GM12878 (cell line): ENCODE measurements around the gene ALCAM. TPM values are rescaled to one million over a fixed set of nuclear protein-coding genes. Genes with fewer than 3 reads are reported as not detected.

Experiments
- ATAC-seq: fragments of 200-7000 bp; cut with Tn5 transposase; 3 replicates; pipeline ENCODE4 v1.9.1; 2020; ENCODE audit warnings: mild to moderate bottlenecking, moderate library complexity
- BruUV-seq: library from RNA; stranded (reverse); fragments of 400-500 nt; replicated peaks from 2 replicates; lab custom pipeline; 2021; lab: Mats Ljungman, UMichigan
- CTCF ChIA-PET: fragments of 300-600 bp; sonication (Branson Sonifier 250); formaldehyde crosslinking; extraction: SDS; loops from one replicate; lab custom pipeline; 2021; ENCODE audit warnings: inconsistent platforms; lab: Yijun Ruan, JAX
- POLR2A ChIA-PET: fragments of 350-600 bp; formaldehyde crosslinking; extraction: SDS; loops from one replicate; lab custom pipeline; 2021; ENCODE audit warnings: inconsistent platforms; lab: Charles Lee
- RAD21 ChIA-PET: fragments of 300-600 bp; sonication (Branson Sonifier 250); formaldehyde crosslinking; loops from one replicate; lab custom pipeline; 2023; ENCODE audit warnings: antibody characterized with exemption; ENCODE audit not compliant: unreplicated experiment; lab: Charles Lee
- SMC1A ChIA-PET: fragments of 300-600 bp; sonication (Branson Sonifier 250); formaldehyde crosslinking; loops from one replicate; lab custom pipeline; 2023; ENCODE audit not compliant: unreplicated experiment, uncharacterized antibody; lab: Charles Lee
- DNase-seq: peaks from one replicate; pipeline ENCODE4 v3.0.0-alpha.2; 2011; ENCODE audit warnings: low read depth, low spot score
- FAIRE-seq: peaks from 3 replicates; lab custom pipeline; 2011; peaks lifted over from hg19 to GRCh38; lab: Jason Lieb, UNC
- H2AFZ ChIP-seq: 2 replicates; pipeline ENCODE4 v1.6.0; 2011; ENCODE audit warnings: low read depth, low read length, control low read depth; ENCODE audit not compliant: control insufficient read depth
- H3K27ac ChIP-seq: 2 replicates; pipeline ENCODE4 v1.5.1; 2011; ENCODE audit warnings: control low read depth; ENCODE audit not compliant: control insufficient read depth, insufficient read depth
- H3K27me3 ChIP-seq, 2 experiments: replicated peaks in 1 of 2; 2 replicates each; pipeline versions ENCODE4 v1.6.0 to v1.6.1; 2011; ENCODE audit warnings: low read length in 1 of 2; ENCODE audit not compliant: control insufficient read depth in 2 of 2, insufficient read depth in 2 of 2
- H3K36me3 ChIP-seq, 2 experiments: 2 replicates each; pipeline ENCODE4 v1.5.1; 2011; ENCODE audit warnings: low read length in 1 of 2; ENCODE audit not compliant: control insufficient read depth in 2 of 2, insufficient read depth in 2 of 2
- H3K4me1 ChIP-seq: 2 replicates; pipeline ENCODE4 v1.6.1; 2011; ENCODE audit warnings: mild to moderate bottlenecking, low read length, moderate library complexity, mixed read lengths; ENCODE audit not compliant: control insufficient read depth, insufficient read depth
- H3K4me2 ChIP-seq: 2 replicates; pipeline ENCODE4 v1.6.0; 2011; ENCODE audit warnings: control low read depth; ENCODE audit not compliant: control insufficient read depth, insufficient read depth
- H3K4me3 ChIP-seq: fragments of 200-600 bp; sonication (generic); 2 replicates; pipeline ENCODE4 v1.5.1; 2016
- H3K79me2 ChIP-seq: 2 replicates; pipeline ENCODE4 v1.6.0; 2011; ENCODE audit warnings: low read length; ENCODE audit not compliant: control insufficient read depth, insufficient read depth
- H3K9ac ChIP-seq: 2 replicates; pipeline ENCODE4 v1.8.0; 2011; ENCODE audit warnings: low read length, control low read depth, mixed read lengths; ENCODE audit not compliant: control insufficient read depth, insufficient read depth
- H3K9me3 ChIP-seq: replicated peaks from 3 replicates; pipeline ENCODE4 v1.5.1; 2011; ENCODE audit warnings: mild to moderate bottlenecking, low read length; ENCODE audit not compliant: control insufficient read depth, insufficient read depth
- H4K20me1 ChIP-seq: 2 replicates; pipeline ENCODE4 v1.6.0; 2011; ENCODE audit not compliant: control insufficient read depth, insufficient read depth
- CHD4 ChIP-seq: fragments of 200-600 bp; sonication (generic); IDR thresholded peaks from 2 replicates; pipeline ENCODE4 v1.6.1; 2016; ENCODE audit warnings: mild to moderate bottlenecking
- CREB1 ChIP-seq: IDR thresholded peaks from 2 replicates; pipeline ENCODE4 v1.6.1; 2012; ENCODE audit warnings: low read depth, mild to moderate bottlenecking, inconsistent platforms
- CREM ChIP-seq: IDR thresholded peaks from 2 replicates; pipeline ENCODE4 v1.6.1; 2014; ENCODE audit warnings: antibody characterized with exemption, low read depth
- EED ChIP-seq: sonication (generic); IDR thresholded peaks from 2 replicates; pipeline ENCODE4 v1.6.1; 2016; ENCODE audit warnings: antibody characterized with exemption, low read depth
- EGR1 ChIP-seq, 2 experiments: IDR thresholded peaks; 1 replicate in 1 of 2; 2 replicates in 1 of 2; pipeline ENCODE4 v1.6.1; 2011 to 2012; ENCODE audit warnings: low read depth in 2 of 2, low read length in 2 of 2, borderline replicate concordance in 1 of 2, mild to moderate bottlenecking in 1 of 2, moderate library complexity in 1 of 2
- ETV6 ChIP-seq, 2 experiments: fragments of 450-650 bp in 1 of 2; IDR thresholded peaks in 1 of 2; conservative IDR thresholded peaks in 1 of 2; 2 replicates each; pipeline ENCODE4 v1.6.1; 2014; ENCODE audit warnings: antibody characterized with exemption in 1 of 2, borderline replicate concordance in 1 of 2, low read depth in 1 of 2, mild to moderate bottlenecking in 1 of 2, moderate library complexity in 1 of 2
- GATAD2B ChIP-seq: fragments of 450-650 bp; conservative IDR thresholded peaks from 2 replicates; pipeline ENCODE4 v1.6.1; 2017; ENCODE audit warnings: low read depth, mild to moderate bottlenecking, moderate library complexity
- HCFC1 ChIP-seq: fragments of 150-350 bp; IDR thresholded peaks from 2 replicates; pipeline ENCODE4 v1.6.1; 2014; ENCODE audit warnings: low read length
- HDAC2 ChIP-seq: fragments of 200-600 bp; sonication (generic); IDR thresholded peaks from 2 replicates; pipeline ENCODE4 v1.6.1; 2017
- KLF5 ChIP-seq: fragments of 450-650 bp; IDR thresholded peaks from 2 replicates; pipeline ENCODE4 v1.6.1; 2014; ENCODE audit warnings: mild to moderate bottlenecking; ENCODE audit not compliant: partially characterized antibody
- MAX ChIP-seq: IDR thresholded peaks from 2 replicates; pipeline ENCODE4 v1.6.1; 2012; ENCODE audit warnings: low read depth, low read length, improper control_type of control experiment
- NBN ChIP-seq: fragments of 450-650 bp; IDR thresholded peaks from 2 replicates; pipeline ENCODE4 v1.6.1; 2016
- NRF1 ChIP-seq: conservative IDR thresholded peaks from 2 replicates; pipeline ENCODE4 v1.6.1; 2011; ENCODE audit warnings: mild to moderate bottlenecking, low read depth, low read length, improper control_type of control experiment
- PAX8 ChIP-seq: fragments of 450-650 bp; IDR thresholded peaks from 2 replicates; pipeline ENCODE4 v1.6.1; 2017; ENCODE audit warnings: mild to moderate bottlenecking, moderate library complexity
- WGBS: methylation state at CpG from one replicate; pipeline ENCODE4 v1.1.6; 2016; ENCODE audit warnings: low lambda C conversion rate; ENCODE audit not compliant: insufficient replicate concordance, insufficient coverage; ENCODE audit errors: missing lambda C conversion rate; 5-methylcytosine and 5-hydroxymethylcytosine counted together
- in situ Hi-C: fragments of 300-500 bp; cut with MboI; formaldehyde crosslinking; loops from 9 replicates; pipeline ENCODE4 v1.14.3; 2018; ENCODE audit warnings: mixed read lengths
- intact Hi-C: fragments of 100-400 bp; cut with micrococcal nuclease; formaldehyde crosslinking; loops from one replicate; pipeline ENCODE4 v1.14.2; 2022; ENCODE audit not compliant: unreplicated experiment
- polyA plus RNA-seq, 11 experiments: library from polyadenylated mRNA; depleted of rRNA in 4 of 11; unstranded in 6 of 11; stranded (reverse) in 5 of 11; fragments of >200 nt; fragmentation: Nextera tagmentation in 4 of 11; fragmentation: Illumina TruSeq in 1 of 11; extraction: Ambion mirVana in 4 of 11; extraction: Trizol in 1 of 11; gene quantifications; 1 replicate in 1 of 11; 2 replicates in 10 of 11; pipeline versions ENCODE4 v1.2.1 to v1.2.3, GENCODE V29; 2011 to 2016; ENCODE audit warnings: inconsistent platforms in 2 of 11, missing spikeins in 2 of 11, low read depth in 1 of 11
- total RNA-seq, 4 experiments: library from RNA; depleted of rRNA in 3 of 4; stranded (reverse); fragments of >200 nt in 3 of 4; fragmentation: Illumina TruSeq in 1 of 4; extraction: Trizol in 1 of 4; gene quantifications; 2 replicates each; pipeline versions ENCODE4 v1.2.1 to v1.2.3, GENCODE V29; 2013 to 2021
- TF ChIP-seq, protein P1 (sequence below): fragments of 150-350 bp; IDR thresholded peaks from 2 replicates; pipeline ENCODE4 v1.6.1; 2016; ENCODE audit warnings: low read depth, low read length
- TF ChIP-seq, protein P2 (sequence below): fragments of 450-650 bp; conservative IDR thresholded peaks from 2 replicates; pipeline ENCODE4 v1.6.1; 2017; ENCODE audit warnings: mild to moderate bottlenecking, moderate library complexity

ALCAM gene
- total and polyA plus RNA-seq, 10 of the 15 experiments (the other 5 are each of a cell fraction or from before 2014, with no cell fraction given): 12.2 to 54.2 (median 32.6) TPM

GRCh38 chr3:105387122-105387751 is 20.5 kb downstream of the ALCAM start (continued):
- TF ChIP-seq NRF1: no peak
- no peak for TF ChIP-seq EGR1 (IDR thresholded peaks at IDR 0.05; ENCODE audit: borderline replicate concordance in 1 of 2, low read depth in 2 of 2, low read length in 2 of 2)
- no peak for TF ChIP-seq PAX8
- no peak for TF ChIP-seq CREB1
- TF ChIP-seq NBN: no peak
- TF ChIP-seq ETV6 (conservative IDR thresholded peaks at IDR 0.05 in 1 of 2, IDR thresholded peaks at IDR 0.05 in 1 of 2; ENCODE audit: borderline replicate concordance in 1 of 2, low read depth in 1 of 2): no peak
- TF ChIP-seq KLF5: no peak
- TF ChIP-seq, all 136 proteins: peak for 0

DNA sequence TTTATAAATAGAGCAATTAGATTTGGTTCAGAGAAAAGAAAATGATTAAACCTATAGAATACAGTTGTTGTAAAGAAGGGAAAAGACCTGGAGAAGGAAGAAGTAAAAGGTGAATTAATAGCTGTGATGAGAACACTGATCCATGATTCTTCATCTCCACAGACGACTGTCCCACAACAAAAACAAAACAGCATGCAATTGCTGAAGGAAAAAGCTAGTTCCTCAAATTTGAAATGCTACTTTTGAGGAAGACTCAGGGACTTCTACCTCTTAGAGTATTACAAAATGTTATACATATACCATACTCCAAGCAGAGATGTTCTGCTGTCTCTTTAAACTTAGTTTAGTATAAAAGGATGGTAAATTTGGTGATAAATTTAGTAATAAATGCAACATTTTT is 21.5 kb downstream of the ALCAM start:
- ChIA-PET CTCF (interaction anchor here (0.5 to 1.9 kb wide), 3 partner anchors 9 to 140 kb away, joined by 3 to 5 read pairs (median 3); no protein-coding TSS in a partner anchor), POLR2A (no interaction called here), SMC1A (interaction anchor here (1.4 to 2.0 kb wide), 2 partner anchors 9 to 11 kb away, joined by 3 to 4 read pairs; no protein-coding TSS in a partner anchor), RAD21 (no interaction called here)
- no peak overlapping the region for H3K9ac ChIP-seq
- H3K79me2 ChIP-seq: peaks cover 2% of the 10 kb centered on the region
- intact Hi-C loops (no loop called here), in situ Hi-C loops (no loop called here)
- 0% methylated on average over 1 of the region's 1 CpG for WGBS
- H3K4me1 ChIP-seq: no peaks in the 10 kb centered on the region
- no TSS peak for BruUV-seq
- H3K27me3 ChIP-seq: no peaks in the 10 kb centered on the region
- H2AFZ ChIP-seq: no peak overlapping the region
- H3K4me2 ChIP-seq: no peak overlapping the region
- H4K20me1 ChIP-seq: no peaks in the 10 kb centered on the region
- no peak overlapping the region for H3K4me3 ChIP-seq
- H3K36me3 ChIP-seq: no peaks in the 10 kb centered on the region
- no peak for ATAC-seq
- peaks cover 6% of the 10 kb centered on the region; the same call in 2 of the 3 replicates for H3K9me3 ChIP-seq
- DNase-seq: no peak
- no peak overlapping the region for H3K27ac ChIP-seq
- no peak for FAIRE-seq
- TF ChIP-seq CHD4: no peak
- TF ChIP-seq EED: no peak
- no peak for TF ChIP-seq MAX
- no peak for TF ChIP-seq HCFC1
- no peak for TF ChIP-seq HDAC2
- no peak for TF ChIP-seq CREM
- no peak for TF ChIP-seq GATAD2B
- TF ChIP-seq, protein P1, sequence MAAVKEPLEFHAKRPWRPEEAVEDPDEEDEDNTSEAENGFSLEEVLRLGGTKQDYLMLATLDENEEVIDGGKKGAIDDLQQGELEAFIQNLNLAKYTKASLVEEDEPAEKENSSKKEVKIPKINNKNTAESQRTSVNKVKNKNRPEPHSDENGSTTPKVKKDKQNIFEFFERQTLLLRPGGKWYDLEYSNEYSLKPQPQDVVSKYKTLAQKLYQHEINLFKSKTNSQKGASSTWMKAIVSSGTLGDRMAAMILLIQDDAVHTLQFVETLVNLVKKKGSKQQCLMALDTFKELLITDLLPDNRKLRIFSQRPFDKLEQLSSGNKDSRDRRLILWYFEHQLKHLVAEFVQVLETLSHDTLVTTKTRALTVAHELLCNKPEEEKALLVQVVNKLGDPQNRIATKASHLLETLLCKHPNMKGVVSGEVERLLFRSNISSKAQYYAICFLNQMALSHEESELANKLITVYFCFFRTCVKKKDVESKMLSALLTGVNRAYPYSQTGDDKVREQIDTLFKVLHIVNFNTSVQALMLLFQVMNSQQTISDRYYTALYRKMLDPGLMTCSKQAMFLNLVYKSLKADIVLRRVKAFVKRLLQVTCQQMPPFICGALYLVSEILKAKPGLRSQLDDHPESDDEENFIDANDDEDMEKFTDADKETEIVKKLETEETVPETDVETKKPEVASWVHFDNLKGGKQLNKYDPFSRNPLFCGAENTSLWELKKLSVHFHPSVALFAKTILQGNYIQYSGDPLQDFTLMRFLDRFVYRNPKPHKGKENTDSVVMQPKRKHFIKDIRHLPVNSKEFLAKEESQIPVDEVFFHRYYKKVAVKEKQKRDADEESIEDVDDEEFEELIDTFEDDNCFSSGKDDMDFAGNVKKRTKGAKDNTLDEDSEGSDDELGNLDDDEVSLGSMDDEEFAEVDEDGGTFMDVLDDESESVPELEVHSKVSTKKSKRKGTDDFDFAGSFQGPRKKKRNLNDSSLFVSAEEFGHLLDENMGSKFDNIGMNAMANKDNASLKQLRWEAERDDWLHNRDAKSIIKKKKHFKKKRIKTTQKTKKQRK: no peak
- TF ChIP-seq, protein P2, sequence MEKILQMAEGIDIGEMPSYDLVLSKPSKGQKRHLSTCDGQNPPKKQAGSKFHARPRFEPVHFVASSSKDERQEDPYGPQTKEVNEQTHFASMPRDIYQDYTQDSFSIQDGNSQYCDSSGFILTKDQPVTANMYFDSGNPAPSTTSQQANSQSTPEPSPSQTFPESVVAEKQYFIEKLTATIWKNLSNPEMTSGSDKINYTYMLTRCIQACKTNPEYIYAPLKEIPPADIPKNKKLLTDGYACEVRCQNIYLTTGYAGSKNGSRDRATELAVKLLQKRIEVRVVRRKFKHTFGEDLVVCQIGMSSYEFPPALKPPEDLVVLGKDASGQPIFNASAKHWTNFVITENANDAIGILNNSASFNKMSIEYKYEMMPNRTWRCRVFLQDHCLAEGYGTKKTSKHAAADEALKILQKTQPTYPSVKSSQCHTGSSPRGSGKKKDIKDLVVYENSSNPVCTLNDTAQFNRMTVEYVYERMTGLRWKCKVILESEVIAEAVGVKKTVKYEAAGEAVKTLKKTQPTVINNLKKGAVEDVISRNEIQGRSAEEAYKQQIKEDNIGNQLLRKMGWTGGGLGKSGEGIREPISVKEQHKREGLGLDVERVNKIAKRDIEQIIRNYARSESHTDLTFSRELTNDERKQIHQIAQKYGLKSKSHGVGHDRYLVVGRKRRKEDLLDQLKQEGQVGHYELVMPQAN: no peak
